K562 (cell line): ENCODE measurements around the gene SLC2A9. TPM values are rescaled to one million over a fixed set of nuclear protein-coding genes. Genes with fewer than 3 reads are reported as not detected.

Experiments used
- ATAC-seq: fragments of 200-7000 bp; cut with Tn5 transposase; 3 replicates; pipeline ENCODE4 v1.9.1; 2020; ENCODE audit warnings: moderate library complexity
- BruUV-seq: library from RNA; stranded (reverse); fragments of 400-500 nt; replicated peaks from 2 replicates; lab custom pipeline; 2021; lab: Mats Ljungman, UMichigan
- CTCF ChIA-PET: fragments of 300-600 bp; formaldehyde crosslinking; extraction: SDS; loops from one replicate; lab custom pipeline; 2021; ENCODE audit warnings: low intra/inter-chr PET ratio; lab: Yijun Ruan, JAX
- POLR2A ChIA-PET: fragments of 300-600, 350-650 bp; sonication (Branson Sonifier 250); formaldehyde crosslinking; extraction: SDS; loops from one replicate; lab custom pipeline; 2021; ENCODE audit warnings: antibody characterized with exemption, inconsistent platforms; lab: Yijun Ruan, JAX
- DNase-seq, 4 experiments: peaks; one replicate each; pipeline versions ENCODE4 v3.0.0 to v3.0.0-alpha.2; 2011 to 2018; ENCODE audit warnings: low spot score in 3 of 4, mixed read lengths in 3 of 4; ENCODE audit errors: extremely low read depth in 1 of 4
- FAIRE-seq: peaks from 2 replicates; lab custom pipeline; 2011; peaks lifted over from hg19 to GRCh38; lab: Jason Lieb, UNC
- H2AFZ ChIP-seq: 2 replicates; pipeline ENCODE4 v1.6.0; 2011; ENCODE audit warnings: low read depth, low read length, control low read depth, inconsistent platforms
- H3K27ac ChIP-seq: fragments of 200-600 bp; 3 replicates; pipeline ENCODE4 v1.8.0; 2011; ENCODE audit warnings: low read depth, mild to moderate bottlenecking, control low read depth, inconsistent platforms, low read length, moderate library complexity, mixed read lengths; ENCODE audit errors: extremely low read depth
- H3K27me3 ChIP-seq, 2 experiments: fragments of 300-600 bp in 1 of 2; 2 replicates in 1 of 2; 3 replicates in 1 of 2; pipeline versions ENCODE4 v1.6.0 to v1.8.0; 2011; ENCODE audit warnings: inconsistent platforms in 2 of 2, low read length in 2 of 2, mild to moderate bottlenecking in 1 of 2, mixed read lengths in 1 of 2, moderate library complexity in 1 of 2; ENCODE audit not compliant: control insufficient read depth in 2 of 2, insufficient read depth in 2 of 2
- H3K36me3 ChIP-seq: fragments of 300-600 bp; 3 replicates; pipeline ENCODE4 v1.8.0; 2011; ENCODE audit warnings: mild to moderate bottlenecking, low read length, inconsistent platforms; ENCODE audit not compliant: control insufficient read depth, insufficient read depth
- H3K4me1 ChIP-seq, 2 experiments: fragments of 200-600 bp in 1 of 2; replicated peaks in 1 of 2; 2 replicates in 1 of 2; 3 replicates in 1 of 2; pipeline versions ENCODE4 v1.5.1 to v1.8.0; 2011; ENCODE audit warnings: inconsistent platforms in 2 of 2, low read length in 2 of 2, mild to moderate bottlenecking in 1 of 2, mixed read lengths in 1 of 2, moderate library complexity in 1 of 2; ENCODE audit not compliant: control insufficient read depth in 2 of 2, insufficient read depth in 2 of 2
- H3K4me2 ChIP-seq: 2 replicates; pipeline ENCODE4 v1.6.1; 2011; ENCODE audit warnings: low read length, control low read depth, inconsistent platforms, mixed read lengths; ENCODE audit not compliant: insufficient read depth
- H3K4me3 ChIP-seq: fragments of 200-600 bp; sonication (generic), shearing (Covaris generic); 2 replicates; pipeline ENCODE4 v1.5.1; 2016; ENCODE audit warnings: control low read depth, inconsistent platforms
- H3K79me2 ChIP-seq: fragments of 200-600 bp; 3 replicates; pipeline ENCODE4 v1.8.0; 2011; ENCODE audit warnings: low read length, inconsistent platforms; ENCODE audit not compliant: control insufficient read depth, insufficient read depth
- H3K9ac ChIP-seq, 2 experiments: 2 replicates each; pipeline versions ENCODE4 v1.6.0 to v1.6.1; 2011; ENCODE audit warnings: low read depth in 2 of 2, low read length in 2 of 2, control low read depth in 1 of 2, inconsistent platforms in 1 of 2, mild to moderate bottlenecking in 1 of 2, mixed read lengths in 1 of 2; ENCODE audit not compliant: insufficient read depth in 1 of 2
- H3K9me1 ChIP-seq: one replicate; pipeline ENCODE4 v1.6.0; 2011; ENCODE audit warnings: inconsistent platforms, mild to moderate bottlenecking, low read length, moderate library complexity; ENCODE audit not compliant: control insufficient read depth, insufficient read depth
- H3K9me3 ChIP-seq: replicated peaks from 2 replicates; pipeline ENCODE4 v1.5.1; 2011; ENCODE audit warnings: low read depth, low read length, inconsistent platforms; ENCODE audit not compliant: control insufficient read depth, insufficient read depth
- H4K20me1 ChIP-seq: replicated peaks from 2 replicates; pipeline ENCODE4 v1.6.1; 2011; ENCODE audit warnings: low read length, inconsistent platforms, mixed read lengths; ENCODE audit not compliant: control insufficient read depth, insufficient read depth
- HNRNPK ChIP-seq: fragments of 200-400 bp; formaldehyde crosslinking; IDR thresholded peaks from one replicate; pipeline ENCODE4 v1.6.1; 2018; ENCODE audit warnings: mild to moderate bottlenecking, low read depth, low read length; ENCODE audit not compliant: poor library complexity, severe bottlenecking
- NCOA6 ChIP-seq: fragments of 450-650 bp; IDR thresholded peaks from 2 replicates; pipeline ENCODE4 v1.6.1; 2017; ENCODE audit warnings: mild to moderate bottlenecking
- WGBS: fragments of 100-300 bp; shearing (Covaris generic); methylation state at CpG from one replicate; pipeline ENCODE4 v1.1.6; 2016; ENCODE audit warnings: low coverage, mixed read lengths; ENCODE audit not compliant: insufficient coverage; ENCODE audit errors: missing lambda C conversion rate; 5-methylcytosine and 5-hydroxymethylcytosine counted together
- in situ Hi-C: fragments of 300-500 bp; cut with MboI; formaldehyde crosslinking; loops from 4 replicates; pipeline ENCODE4 v1.15.0; 2018; ENCODE audit warnings: inconsistent platforms, mixed read lengths
- intact Hi-C: fragments of 100-400 bp; cut with micrococcal nuclease; formaldehyde crosslinking; loops from 2 replicates; pipeline ENCODE4 v1.14.2; 2022
- polyA plus RNA-seq, 8 experiments: library from polyadenylated mRNA; depleted of rRNA in 4 of 8; stranded (reverse) in 5 of 8; unstranded in 3 of 8; fragments of >200 nt; fragmentation: Nextera tagmentation in 2 of 8; fragmentation: Illumina TruSeq in 1 of 8; extraction: Ambion mirVana in 2 of 8; extraction: Trizol in 1 of 8; gene quantifications; 2 replicates each; pipeline versions ENCODE4 v1.2.1 to v1.2.3, GENCODE V29; 2011 to 2014; ENCODE audit warnings: inconsistent platforms in 1 of 8, missing spikeins in 1 of 8
- total RNA-seq, 7 experiments: library from RNA; depleted of rRNA in 6 of 7; stranded (reverse); fragments of >200 nt in 6 of 7; fragmentation: Illumina TruSeq in 2 of 7; extraction: Trizol in 2 of 7; gene quantifications; 2 replicates each; pipeline versions ENCODE4 v1.2.1 to v1.2.3, GENCODE V29; 2011 to 2021; ENCODE audit warnings: low replicate concordance in 1 of 7
- TF ChIP-seq, protein P1 (sequence below), 2 experiments: fragments of 450-650 bp; formaldehyde crosslinking in 1 of 2; IDR thresholded peaks; 2 replicates each; pipeline versions ENCODE4 v1.4.0 to v1.6.1; 2014 to 2020; ENCODE audit warnings: mild to moderate bottlenecking in 2 of 2, borderline replicate concordance in 1 of 2, low read depth in 1 of 2
- TF ChIP-seq, protein P2 (sequence below): fragments of 450-650 bp; formaldehyde crosslinking; conservative IDR thresholded peaks from 2 replicates; pipeline ENCODE4 v1.4.0; 2022; ENCODE audit warnings: mild to moderate bottlenecking, missing genetic modification characterization

SLC2A9 gene
- total and polyA plus RNA-seq, 9 of the 15 experiments (the other 6 are each of a cell fraction or from before 2014, with no cell fraction given) = 0.15 to 1.9 (median 0.76) TPM

DNA sequence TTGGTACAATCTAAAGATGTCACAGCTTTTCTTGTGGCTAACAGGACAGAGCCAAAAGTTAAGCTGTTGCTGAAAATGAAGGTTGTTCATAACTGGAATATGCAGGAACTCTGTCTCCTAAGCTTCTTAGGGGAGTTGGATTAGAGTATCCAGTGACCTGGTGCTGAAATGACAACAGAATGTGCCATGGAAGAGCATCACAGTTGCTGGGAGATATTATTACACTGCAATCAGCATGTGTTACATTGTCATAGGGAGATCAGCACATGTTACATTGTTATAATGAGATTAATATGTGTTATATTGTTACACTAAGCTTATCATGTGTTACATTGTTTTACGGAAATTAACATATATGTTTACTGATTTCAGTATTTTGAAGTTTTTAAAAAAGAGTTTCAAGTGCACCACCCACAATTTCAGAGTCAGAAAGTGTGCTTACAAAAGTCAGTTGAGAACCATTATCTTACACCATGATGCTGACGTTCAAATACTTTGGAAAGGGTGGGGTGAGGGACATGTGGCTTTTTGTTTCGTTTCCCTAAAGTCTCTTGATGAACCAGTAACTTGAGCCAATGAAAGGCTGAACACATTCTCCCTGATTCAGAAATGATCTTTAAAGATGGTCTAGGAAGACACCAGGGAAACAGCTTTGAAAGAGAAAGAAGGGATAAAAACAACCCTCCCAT lies 126.5 kb downstream of the SLC2A9 start:
- no peak overlapping the region for H3K4me2 ChIP-seq
- 0% methylated on average over 3 of the region's 3 CpGs for WGBS
- ATAC-seq = no peak
- H3K36me3 ChIP-seq = no peaks in the 10 kb centered on the region
- no TSS peak for BruUV-seq
- no peaks in the 10 kb centered on the region for H3K9me1 ChIP-seq
- in situ Hi-C loops = no loop called here
- no peak for FAIRE-seq
- H3K9me3 ChIP-seq = no peaks in the 10 kb centered on the region
- H4K20me1 ChIP-seq = peaks cover 5% of the 10 kb centered on the region; the same call in 1 of the 2 replicates
- no peak overlapping the region for H2AFZ ChIP-seq
- no peak for DNase-seq
- TF ChIP-seq HNRNPK = no peak
- TF ChIP-seq, protein P1, sequence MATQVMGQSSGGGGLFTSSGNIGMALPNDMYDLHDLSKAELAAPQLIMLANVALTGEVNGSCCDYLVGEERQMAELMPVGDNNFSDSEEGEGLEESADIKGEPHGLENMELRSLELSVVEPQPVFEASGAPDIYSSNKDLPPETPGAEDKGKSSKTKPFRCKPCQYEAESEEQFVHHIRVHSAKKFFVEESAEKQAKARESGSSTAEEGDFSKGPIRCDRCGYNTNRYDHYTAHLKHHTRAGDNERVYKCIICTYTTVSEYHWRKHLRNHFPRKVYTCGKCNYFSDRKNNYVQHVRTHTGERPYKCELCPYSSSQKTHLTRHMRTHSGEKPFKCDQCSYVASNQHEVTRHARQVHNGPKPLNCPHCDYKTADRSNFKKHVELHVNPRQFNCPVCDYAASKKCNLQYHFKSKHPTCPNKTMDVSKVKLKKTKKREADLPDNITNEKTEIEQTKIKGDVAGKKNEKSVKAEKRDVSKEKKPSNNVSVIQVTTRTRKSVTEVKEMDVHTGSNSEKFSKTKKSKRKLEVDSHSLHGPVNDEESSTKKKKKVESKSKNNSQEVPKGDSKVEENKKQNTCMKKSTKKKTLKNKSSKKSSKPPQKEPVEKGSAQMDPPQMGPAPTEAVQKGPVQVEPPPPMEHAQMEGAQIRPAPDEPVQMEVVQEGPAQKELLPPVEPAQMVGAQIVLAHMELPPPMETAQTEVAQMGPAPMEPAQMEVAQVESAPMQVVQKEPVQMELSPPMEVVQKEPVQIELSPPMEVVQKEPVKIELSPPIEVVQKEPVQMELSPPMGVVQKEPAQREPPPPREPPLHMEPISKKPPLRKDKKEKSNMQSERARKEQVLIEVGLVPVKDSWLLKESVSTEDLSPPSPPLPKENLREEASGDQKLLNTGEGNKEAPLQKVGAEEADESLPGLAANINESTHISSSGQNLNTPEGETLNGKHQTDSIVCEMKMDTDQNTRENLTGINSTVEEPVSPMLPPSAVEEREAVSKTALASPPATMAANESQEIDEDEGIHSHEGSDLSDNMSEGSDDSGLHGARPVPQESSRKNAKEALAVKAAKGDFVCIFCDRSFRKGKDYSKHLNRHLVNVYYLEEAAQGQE (IDR thresholded peaks at IDR 0.05; ENCODE audit: borderline replicate concordance) = peak; percentile 32; the same call in 1 of the 2 replicates
- TF ChIP-seq, protein P1 (CRISPR knock-in tag; IDR thresholded peaks at IDR 0.05; ENCODE audit: low read depth) = no peak
- TF ChIP-seq, protein P2, sequence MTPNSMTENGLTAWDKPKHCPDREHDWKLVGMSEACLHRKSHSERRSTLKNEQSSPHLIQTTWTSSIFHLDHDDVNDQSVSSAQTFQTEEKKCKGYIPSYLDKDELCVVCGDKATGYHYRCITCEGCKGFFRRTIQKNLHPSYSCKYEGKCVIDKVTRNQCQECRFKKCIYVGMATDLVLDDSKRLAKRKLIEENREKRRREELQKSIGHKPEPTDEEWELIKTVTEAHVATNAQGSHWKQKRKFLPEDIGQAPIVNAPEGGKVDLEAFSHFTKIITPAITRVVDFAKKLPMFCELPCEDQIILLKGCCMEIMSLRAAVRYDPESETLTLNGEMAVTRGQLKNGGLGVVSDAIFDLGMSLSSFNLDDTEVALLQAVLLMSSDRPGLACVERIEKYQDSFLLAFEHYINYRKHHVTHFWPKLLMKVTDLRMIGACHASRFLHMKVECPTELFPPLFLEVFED = no peak
- no peak for TF ChIP-seq NCOA6
- H3K27ac ChIP-seq = no peak overlapping the region
- H3K27me3 ChIP-seq = peaks cover 2 to 17% of the 10 kb centered on the region in 2 experiments; a peak in 3 of 5 replicates
- no peak overlapping the region for H3K9ac ChIP-seq
- intact Hi-C loops = loop anchor here (5.0 to 10.0 kb wide), 2 partner anchors 123 to 190 kb away; no protein-coding TSS in a partner anchor
- H3K4me3 ChIP-seq = no peak overlapping the region
- CTCF ChIA-PET = no interaction called here
- no peaks in the 10 kb centered on the region; a peak in 1 of 5 replicates for H3K4me1 ChIP-seq
- POLR2A ChIA-PET = interaction anchor here (0.7 to 0.9 kb wide), 2 partner anchors 63 to 97 kb away, joined by 3 to 5 read pairs; no protein-coding TSS in a partner anchor
- no peaks in the 10 kb centered on the region for H3K79me2 ChIP-seq
